Natural killer cell (primary cell): ENCODE results near the gene PGS1. TPM values are rescaled to one million over a fixed set of nuclear protein-coding genes. Genes with fewer than 3 reads are reported as not detected.

Source experiments
- ATAC-seq, 3 donors: fragments of 150-1000 bp in 2 of 3; fragments of 200-7000 bp in 1 of 3; cut with Tn5 transposase; 1 replicate in 1 of 3; 2 replicates in 2 of 3; pipeline ENCODE4 v1.10.0; 2021; ENCODE audit warnings: mild to moderate bottlenecking in 2 of 3, moderate library complexity in 2 of 3
- DNase-seq, 2 donors: peaks; one replicate each; pipeline versions ENCODE4 v3.0.0 to v3.0.0-alpha.2; 2013 to 2021; ENCODE audit warnings: mixed read lengths in 1 of 2
- H3K27ac ChIP-seq: one replicate; pipeline ENCODE4 v1.5.1; 2013; ENCODE audit warnings: mild to moderate bottlenecking, low read length
- H3K27me3 ChIP-seq: one replicate; pipeline ENCODE4 v1.6.1; 2013; ENCODE audit warnings: low read length; ENCODE audit not compliant: control insufficient read depth, insufficient read depth
- H3K36me3 ChIP-seq: one replicate; pipeline ENCODE4 v1.6.1; 2013; ENCODE audit warnings: low read length; ENCODE audit not compliant: control insufficient read depth, insufficient read depth
- H3K4me1 ChIP-seq: one replicate; pipeline ENCODE4 v1.6.1; 2013; ENCODE audit warnings: low read length; ENCODE audit not compliant: control insufficient read depth, insufficient read depth
- H3K4me3 ChIP-seq: one replicate; pipeline ENCODE4 v1.5.1; 2013; ENCODE audit warnings: low read length
- H3K9me3 ChIP-seq: one replicate; pipeline ENCODE4 v1.6.1; 2013; ENCODE audit warnings: low read length; ENCODE audit not compliant: control insufficient read depth, insufficient read depth
- H3K27ac Mint-ChIP-seq, 2 donors: one replicate each; pipeline ENCODE4 v1.8.0; 2022; ENCODE audit warnings: mild to moderate bottlenecking in 2 of 2, mixed read lengths in 2 of 2, moderate library complexity in 1 of 2
- H3K27me3 Mint-ChIP-seq, 2 donors: one replicate each; pipeline ENCODE4 v1.8.0; 2022; ENCODE audit warnings: low read depth in 2 of 2, mixed read lengths in 2 of 2
- H3K36me3 Mint-ChIP-seq: one replicate; pipeline ENCODE4 v1.8.0; 2022; ENCODE audit warnings: mixed read lengths
- H3K4me1 Mint-ChIP-seq, 2 donors: one replicate each; pipeline ENCODE4 v1.8.0; 2022; ENCODE audit warnings: mixed read lengths in 2 of 2
- H3K4me3 Mint-ChIP-seq: one replicate; pipeline ENCODE4 v1.8.0; 2022; ENCODE audit warnings: mild to moderate bottlenecking, moderate library complexity, mixed read lengths
- H3K9me3 Mint-ChIP-seq, 2 donors: one replicate each; pipeline ENCODE4 v1.8.0; 2022; ENCODE audit warnings: mixed read lengths in 2 of 2
- WGBS: methylation state at CpG from one replicate; pipeline ENCODE4 v1.1.7; 2013; ENCODE audit warnings: missing lambda C conversion rate; ENCODE audit not compliant: insufficient coverage; 5-methylcytosine and 5-hydroxymethylcytosine counted together
- intact Hi-C: fragments of 100-400 bp; cut with micrococcal nuclease; formaldehyde crosslinking; loops from one replicate; pipeline ENCODE4 v1.14.2; 2022
- total RNA-seq, 4 donors: library from RNA; stranded (reverse); fragments of 120-200 nt in 1 of 4; gene quantifications; one replicate each; pipeline versions ENCODE4 v1.2.3 to v1.2.4, GENCODE V29; 2013 to 2022
- TF ChIP-seq, protein P1 (sequence below): fragments of 200-600 bp; IDR thresholded peaks from one replicate; pipeline ENCODE4 v1.8.0; 2022; ENCODE audit warnings: antibody characterized with exemption

The PGS1 gene
- total RNA-seq, 3 donors from 2014 or later (not counting 1 experiment from before 2014, with no cell fraction given), result 47.9 to 53.6 (median 48.3) TPM

DNA sequence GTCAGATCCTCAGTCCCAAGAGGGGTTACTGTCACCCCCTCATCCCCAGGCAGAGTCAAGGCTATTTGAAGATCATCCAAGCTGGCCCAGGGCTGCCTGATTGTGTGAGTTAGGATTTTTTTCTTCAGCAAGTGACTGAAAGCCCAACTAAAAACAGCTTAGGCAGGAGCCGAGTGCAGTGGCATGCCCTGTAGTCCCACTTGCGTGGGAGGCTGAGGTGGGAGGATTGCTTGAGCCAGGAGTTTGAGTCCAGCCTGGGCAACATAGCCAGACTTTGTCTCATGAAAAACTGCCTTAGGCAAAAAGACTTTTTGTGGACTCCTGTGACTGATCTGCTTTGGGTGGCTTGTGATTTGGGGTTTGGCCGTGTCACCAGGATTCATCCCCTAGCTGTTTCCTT lies 19.9 kb downstream of the PGS1 start:
- Mint-ChIP-seq H3K4me1 (peaks cover 0 to 10% of the 10 kb centered on the region in 2 donors), H3K27ac (peak overlapping the region in 1 of 2 donors; percentile 53), H3K36me3 (no peaks in the 10 kb centered on the region), H3K9me3 (no peaks in the 10 kb centered on the region), H3K4me3 (no peak overlapping the region), H3K27me3 (no peaks in the 10 kb centered on the region)
- peaks cover 68% of the 10 kb centered on the region for H3K36me3 ChIP-seq
- H3K4me3 ChIP-seq, result no peak overlapping the region
- 95% methylated on average over 3 of the region's 3 CpGs for WGBS
- DNase-seq, result no peak
- TF ChIP-seq, protein P1, sequence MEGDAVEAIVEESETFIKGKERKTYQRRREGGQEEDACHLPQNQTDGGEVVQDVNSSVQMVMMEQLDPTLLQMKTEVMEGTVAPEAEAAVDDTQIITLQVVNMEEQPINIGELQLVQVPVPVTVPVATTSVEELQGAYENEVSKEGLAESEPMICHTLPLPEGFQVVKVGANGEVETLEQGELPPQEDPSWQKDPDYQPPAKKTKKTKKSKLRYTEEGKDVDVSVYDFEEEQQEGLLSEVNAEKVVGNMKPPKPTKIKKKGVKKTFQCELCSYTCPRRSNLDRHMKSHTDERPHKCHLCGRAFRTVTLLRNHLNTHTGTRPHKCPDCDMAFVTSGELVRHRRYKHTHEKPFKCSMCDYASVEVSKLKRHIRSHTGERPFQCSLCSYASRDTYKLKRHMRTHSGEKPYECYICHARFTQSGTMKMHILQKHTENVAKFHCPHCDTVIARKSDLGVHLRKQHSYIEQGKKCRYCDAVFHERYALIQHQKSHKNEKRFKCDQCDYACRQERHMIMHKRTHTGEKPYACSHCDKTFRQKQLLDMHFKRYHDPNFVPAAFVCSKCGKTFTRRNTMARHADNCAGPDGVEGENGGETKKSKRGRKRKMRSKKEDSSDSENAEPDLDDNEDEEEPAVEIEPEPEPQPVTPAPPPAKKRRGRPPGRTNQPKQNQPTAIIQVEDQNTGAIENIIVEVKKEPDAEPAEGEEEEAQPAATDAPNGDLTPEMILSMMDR, result no peak
- no peaks in the 10 kb centered on the region for H3K27me3 ChIP-seq
- H3K4me1 ChIP-seq, result no peaks in the 10 kb centered on the region
- no peak for ATAC-seq
- intact Hi-C loops, result no loop called here
- no peak overlapping the region for H3K27ac ChIP-seq
- H3K9me3 ChIP-seq, result no peaks in the 10 kb centered on the region

DNA sequence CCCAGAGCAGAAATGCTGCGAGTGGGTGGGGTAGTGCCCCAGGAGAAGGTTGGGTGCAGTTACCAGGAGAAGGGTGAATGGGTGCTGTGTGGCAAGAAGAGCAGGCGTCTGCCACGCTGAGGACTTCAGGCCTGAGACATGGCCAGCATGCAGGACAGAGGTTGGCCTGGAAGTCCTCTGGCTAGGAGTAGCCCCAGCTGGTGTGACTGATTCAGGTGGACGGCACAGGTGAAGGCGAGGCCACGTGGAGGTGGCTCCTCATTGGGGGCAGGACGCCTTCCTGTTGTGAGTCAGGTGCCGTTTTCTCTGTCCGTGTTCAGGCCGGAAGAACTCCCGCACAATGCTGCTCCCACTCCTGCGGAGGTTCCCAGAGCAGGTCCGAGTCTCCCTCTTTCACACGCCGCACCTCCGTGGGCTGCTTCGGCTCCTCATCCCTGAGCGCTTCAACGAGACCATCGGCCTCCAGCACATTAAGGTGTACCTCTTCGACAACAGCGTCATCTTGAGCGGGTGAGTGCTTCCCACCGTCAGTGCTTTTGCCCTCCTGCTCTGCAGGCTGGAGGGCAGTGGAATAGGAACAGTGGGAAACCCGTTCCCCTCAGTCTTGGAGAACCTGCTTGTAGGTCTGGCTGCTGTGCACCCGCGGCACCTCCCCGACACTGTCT lies 20.7 kb downstream of the PGS1 start:
- Mint-ChIP-seq H3K27ac (no peak overlapping the region), H3K9me3 (no peaks in the 10 kb centered on the region), H3K27me3 (no peaks in the 10 kb centered on the region), H3K4me1 (peaks cover 0 to 10% of the 10 kb centered on the region in 2 donors), H3K36me3 (no peaks in the 10 kb centered on the region), H3K4me3 (no peak overlapping the region)
- DNase-seq (no peak), ATAC-seq (no peak)
- Histone ChIP-seq H3K27me3 (no peaks in the 10 kb centered on the region), H3K4me3 (no peak overlapping the region), H3K36me3 (peaks cover 71% of the 10 kb centered on the region), H3K4me1 (no peaks in the 10 kb centered on the region), H3K27ac (no peak overlapping the region), H3K9me3 (no peaks in the 10 kb centered on the region)
- TF ChIP-seq, protein P1, result no peak
- 88% methylated on average over 28 of the region's 28 CpGs for WGBS
- intact Hi-C loops, result no loop called here

DNA sequence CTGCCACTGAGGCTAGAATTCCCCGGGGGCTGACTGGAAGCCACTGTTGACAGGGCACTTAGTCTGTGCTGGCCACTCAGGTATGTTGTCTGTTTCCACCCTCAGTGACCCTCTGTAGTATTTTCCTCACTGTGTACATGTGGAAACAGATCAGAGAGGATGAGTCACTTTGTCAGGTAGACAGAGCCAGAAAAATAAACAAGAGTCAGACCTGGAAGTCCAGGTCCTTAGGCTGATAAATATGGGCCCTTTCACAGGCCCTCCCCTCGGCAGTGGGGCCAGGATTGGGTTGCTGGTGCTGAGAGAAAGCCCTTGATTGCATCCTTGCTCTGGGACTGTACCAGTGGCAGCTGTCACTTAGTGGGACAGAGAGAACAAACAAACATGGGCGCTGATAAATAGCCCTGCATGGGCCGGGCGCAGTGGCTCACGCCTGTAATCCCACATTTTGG lies 21.3 kb downstream of the PGS1 start:
- Histone ChIP-seq H3K27ac (no peak overlapping the region), H3K9me3 (no peaks in the 10 kb centered on the region), H3K27me3 (no peaks in the 10 kb centered on the region), H3K4me3 (no peak overlapping the region), H3K36me3 (peaks cover 76% of the 10 kb centered on the region), H3K4me1 (no peaks in the 10 kb centered on the region)
- Mint-ChIP-seq H3K27me3 (no peaks in the 10 kb centered on the region), H3K4me1 (peaks cover 0 to 10% of the 10 kb centered on the region in 2 donors), H3K9me3 (no peaks in the 10 kb centered on the region), H3K4me3 (no peak overlapping the region), H3K27ac (no peak overlapping the region), H3K36me3 (no peaks in the 10 kb centered on the region)
- ATAC-seq (no peak), DNase-seq (no peak)
- WGBS, result 83% methylated on average over 6 of the region's 6 CpGs
- TF ChIP-seq, protein P1, result no peak
- intact Hi-C loops, result no loop called here
